Measurements from ENCODE around the gene MKNK2. TPM values are rescaled to one million over a fixed set of nuclear protein-coding genes. Genes with fewer than 3 reads are reported as not detected.
A peak's percentile ranks its signal among the peaks of the same experiment; 100 is the strongest.

MKNK2 gene
- total RNA-seq, 4 donors from 2014 or later: 189 to 279 (median 236) TPM

- Histone ChIP-seq H3K27ac (peak overlapping the region in 1 of 4 donors; percentile 2), H3K4me1 (peaks cover 0 to 10% (median 6%) of the 10 kb centered on the region in 4 donors), H3K36me3 (no peaks in the 10 kb centered on the region), H3K4me3 (no peak overlapping the region), H3K27me3 (no peaks in the 10 kb centered on the region), H3K9me3 (no peaks in the 10 kb centered on the region)
- DNase-seq: no peak
- intact Hi-C loops (cut with DNase I; ENCODE audit: low total_unique reads): loop anchor here (5.0 to 10.0 kb wide), 2 partner anchors 46 to 763 kb away; partner anchors contain the start of genes SGTA and THOP1
- in situ Hi-C loops (cut with MboI; ENCODE audit: low pct_ligation_motif_present in 1 of 4, low pct_unique_long_range_greater_than_20kb in 1 of 4, low sequenced_read_pairs in 3 of 4): loop anchor here in 2 of 4 donors (5.0 to 10.0 kb wide), 2 partner anchors 46 to 53 kb away; no protein-coding TSS in a partner anchor
- TF ChIP-seq EP300 (IDR thresholded peaks at IDR 0.05; ENCODE audit: low read depth) (no peak), CTCF (IDR thresholded peaks at IDR 0.05) (no peak), POLR2A (IDR thresholded peaks at IDR 0.05) (no peak), POLR2AphosphoS5 (IDR thresholded peaks at IDR 0.05) (no peak)
- 71 to 88% methylated on average over 1 to 4 of the region's 4 CpGs for WGBS, 2 donors (ENCODE audit: low coverage in 1 of 2)
These were observed 29.4 kb downstream of the MKNK2 start for GRCh38 chr19:2021453-2022140.

GRCh38 chr19:2018752-2019151 lies 32.3 kb downstream of the MKNK2 start:
- in situ Hi-C loops (cut with MboI; ENCODE audit: low pct_ligation_motif_present in 1 of 4, low pct_unique_long_range_greater_than_20kb in 1 of 4, low sequenced_read_pairs in 3 of 4): loop anchor here in 1 of 4 donors (5.0 kb wide), 1 partner anchor 49 kb away; no protein-coding TSS in a partner anchor
- H3K4me3 ChIP-seq: no peak overlapping the region
- no peak overlapping the region for H3K27ac ChIP-seq
- 87 to 91% methylated on average over 9 to 13 of the region's 13 CpGs for WGBS, 2 donors (ENCODE audit: low coverage in 1 of 2)
- DNase-seq: no peak
- no peak for TF ChIP-seq POLR2A (IDR thresholded peaks at IDR 0.05)
- TF ChIP-seq EP300 (IDR thresholded peaks at IDR 0.05; ENCODE audit: low read depth): no peak
- no peak for TF ChIP-seq CTCF (IDR thresholded peaks at IDR 0.05)
- no peak for TF ChIP-seq POLR2AphosphoS5 (IDR thresholded peaks at IDR 0.05)
- no peaks in the 10 kb centered on the region for H3K36me3 ChIP-seq
- H3K9me3 ChIP-seq: no peaks in the 10 kb centered on the region
- H3K27me3 ChIP-seq: no peaks in the 10 kb centered on the region
- intact Hi-C loops (cut with DNase I; ENCODE audit: low total_unique reads): no loop called here
- H3K4me1 ChIP-seq: peaks cover 12 to 30% (median 18%) of the 10 kb centered on the region in 4 donors

- H3K4me3 ChIP-seq: peak overlapping the region in 1 of 4 donors; percentile 71
- 40 to 63% methylated on average over 2 to 21 of the region's 23 CpGs for WGBS, 2 donors (ENCODE audit: low coverage in 1 of 2)
These were observed 34.8 kb downstream of the MKNK2 start for GRCh38 chr19:2016041-2016807.

More at GRCh38 chr19:2016041-2016807, 34.8 kb downstream of the MKNK2 start:
- peak; percentile 84 for DNase-seq
- in situ Hi-C loops (cut with MboI; ENCODE audit: low pct_ligation_motif_present in 1 of 4, low pct_unique_long_range_greater_than_20kb in 1 of 4, low sequenced_read_pairs in 3 of 4) (loop anchor here in 1 of 4 donors (5.0 kb wide), 1 partner anchor 51 kb away; no protein-coding TSS in a partner anchor), intact Hi-C loops (cut with DNase I; ENCODE audit: low total_unique reads) (no loop called here)
- Histone ChIP-seq H3K9me3 (no peaks in the 10 kb centered on the region), H3K27me3 (no peaks in the 10 kb centered on the region), H3K4me1 (peaks cover 14 to 29% (median 22%) of the 10 kb centered on the region in 4 donors), H3K36me3 (no peaks in the 10 kb centered on the region), H3K27ac (peak overlapping the region; percentile 64 to 87 (median 78))
- TF ChIP-seq POLR2AphosphoS5 (IDR thresholded peaks at IDR 0.05) (no peak), POLR2A (IDR thresholded peaks at IDR 0.05) (no peak), EP300 (IDR thresholded peaks at IDR 0.05; ENCODE audit: low read depth) (no peak), CTCF (IDR thresholded peaks at IDR 0.05) (no peak)

All from transverse colon (tissue), 4 donors.